B cell (primary cell): Measurements from ENCODE around the gene CAVIN1. TPM values are rescaled to one million over a fixed set of nuclear protein-coding genes. Genes with fewer than 3 reads are reported as not detected.
A peak's percentile ranks its signal among the peaks of the same experiment; 100 is the strongest.

ENCODE experiments used
- ATAC-seq: fragments of 200-7000 bp; cut with Tn5 transposase; one replicate; pipeline ENCODE4 v1.10.0; 2021; ENCODE audit warnings: low read depth, mild to moderate bottlenecking, moderate number of reproducible peaks, moderate library complexity
- CTCF ChIA-PET: fragments of 350-600 bp; sonication (Branson Sonifier 250); formaldehyde crosslinking; loops from one replicate; lab custom pipeline; 2021; ENCODE audit warnings: antibody characterized with exemption, inconsistent platforms; lab: Charles Lee
- POLR2A ChIA-PET: fragments of 350-600 bp; sonication (Branson Sonifier 250); formaldehyde crosslinking; loops from one replicate; lab custom pipeline; 2021; ENCODE audit warnings: antibody characterized with exemption; lab: Charles Lee
- DNase-seq: peaks from one replicate; pipeline ENCODE4 v3.0.0; 2013
- H2AFZ ChIP-seq: 2 replicates; pipeline ENCODE4 v1.6.1; 2012; ENCODE audit warnings: mild to moderate bottlenecking, low read depth, low read length; ENCODE audit not compliant: insufficient read depth, poor library complexity, severe bottlenecking
- H3K27ac ChIP-seq, 2 donors: 1 replicate in 1 of 2; 2 replicates in 1 of 2; pipeline ENCODE4 v1.5.1; 2012 to 2013; ENCODE audit warnings: low read length in 2 of 2, mild to moderate bottlenecking in 2 of 2, moderate library complexity in 1 of 2
- H3K27me3 ChIP-seq, 4 experiments: fragments of 200-600 bp in 1 of 4; sonication (generic) in 1 of 4; replicated peaks in 1 of 4; 1 replicate in 2 of 4; 2 replicates in 2 of 4; pipeline versions ENCODE4 v1.6.1 to v1.7.0; 2013 to 2016; ENCODE audit warnings: low read length in 3 of 4, mild to moderate bottlenecking in 2 of 4, mixed read lengths in 1 of 4, moderate library complexity in 1 of 4; ENCODE audit not compliant: insufficient read depth in 4 of 4, control insufficient read depth in 3 of 4; ENCODE audit errors: control extremely low read depth in 1 of 4
- H3K36me3 ChIP-seq, 2 experiments: replicated peaks in 1 of 2; 1 replicate in 1 of 2; 2 replicates in 1 of 2; pipeline versions ENCODE4 v1.6.1 to v1.7.1; 2013; ENCODE audit warnings: low read length in 1 of 2; ENCODE audit not compliant: insufficient read depth in 2 of 2, control insufficient read depth in 1 of 2; ENCODE audit errors: control extremely low read depth in 1 of 2, extremely low read depth in 1 of 2
- H3K4me1 ChIP-seq, 2 donors: fragments of 200-600 bp in 1 of 2; sonication (generic) in 1 of 2; 1 replicate in 1 of 2; 2 replicates in 1 of 2; pipeline versions ENCODE4 v1.5.1 to v1.6.1; 2013 to 2017; ENCODE audit warnings: low read length in 2 of 2; ENCODE audit not compliant: control insufficient read depth in 2 of 2, insufficient read depth in 2 of 2
- H3K4me2 ChIP-seq: replicated peaks from 2 replicates; pipeline ENCODE3; 2012; ENCODE audit warnings: mild to moderate bottlenecking, low read depth, low read length; ENCODE audit not compliant: poor library complexity, severe bottlenecking
- H3K4me3 ChIP-seq, 5 experiments: fragments of 200-600 bp in 1 of 5; sonication (generic) in 1 of 5; 1 replicate in 3 of 5; 2 replicates in 2 of 5; pipeline versions ENCODE4 v1.5.1 to v1.7.0; 2011 to 2016; ENCODE audit warnings: low read length in 4 of 5, mild to moderate bottlenecking in 4 of 5, low read depth in 2 of 5, control low read depth in 1 of 5, moderate library complexity in 1 of 5; ENCODE audit not compliant: insufficient read depth in 1 of 5; ENCODE audit errors: control extremely low read depth in 1 of 5, extremely low read depth in 1 of 5
- H3K79me2 ChIP-seq: fragments of 200-600 bp; sonication (generic); one replicate; pipeline ENCODE4 v1.6.0; 2016; ENCODE audit warnings: low read length; ENCODE audit not compliant: control insufficient read depth, insufficient read depth
- H3K9ac ChIP-seq: fragments of 200-600 bp; sonication (generic); 2 replicates; pipeline ENCODE4 v1.6.1; 2017; ENCODE audit warnings: mild to moderate bottlenecking, low read length, moderate library complexity
- H3K9me3 ChIP-seq, 3 donors: one replicate each; pipeline versions ENCODE4 v1.6.1 to v1.7.1; 2013; ENCODE audit warnings: low read length in 2 of 3; ENCODE audit not compliant: control insufficient read depth in 2 of 3, insufficient read depth in 1 of 3; ENCODE audit errors: control extremely low read depth in 1 of 3
- H4K20me1 ChIP-seq: 2 replicates; pipeline ENCODE4 v1.6.0; 2012; ENCODE audit warnings: mild to moderate bottlenecking, low read length; ENCODE audit not compliant: insufficient read depth, control insufficient read depth, poor library complexity, severe bottlenecking
- H3K27ac Mint-ChIP-seq: one replicate; pipeline ENCODE4 v1.8.0; 2021; ENCODE audit warnings: mixed read lengths
- H3K27me3 Mint-ChIP-seq: one replicate; pipeline ENCODE4 v1.8.0; 2021; ENCODE audit warnings: mixed read lengths
- H3K4me1 Mint-ChIP-seq: one replicate; pipeline ENCODE4 v1.8.0; 2021; ENCODE audit warnings: mixed read lengths
- H3K4me3 Mint-ChIP-seq: one replicate; pipeline ENCODE4 v1.8.0; 2021; ENCODE audit warnings: mixed read lengths
- H3K9me3 Mint-ChIP-seq: one replicate; pipeline ENCODE4 v1.8.0; 2022; ENCODE audit warnings: mixed read lengths; ENCODE audit not compliant: insufficient read depth
- CTCF ChIP-seq: fragments of 200-600 bp; IDR thresholded peaks from one replicate; pipeline ENCODE4 v1.8.0; 2022; ENCODE audit warnings: antibody characterized with exemption, mild to moderate bottlenecking
- EZH2 ChIP-seq: IDR thresholded peaks from 2 replicates; pipeline ENCODE4 v1.6.1; 2012; ENCODE audit warnings: borderline replicate concordance, low read depth, mild to moderate bottlenecking, moderate library complexity, low read length; ENCODE audit not compliant: insufficient read depth, poor library complexity, severe bottlenecking
- WGBS: methylation state at CpG from one replicate; pipeline ENCODE4 v1.1.5; 2013; ENCODE audit warnings: missing lambda C conversion rate; ENCODE audit not compliant: insufficient coverage; 5-methylcytosine and 5-hydroxymethylcytosine counted together
- intact Hi-C: fragments of 100-400 bp; cut with micrococcal nuclease; formaldehyde crosslinking; loops from one replicate; pipeline ENCODE4 v1.10.0; 2022
- polyA plus RNA-seq: library from polyadenylated mRNA; depleted of rRNA; stranded (reverse); fragments of >200 nt; gene quantifications from 2 replicates; pipeline ENCODE4 v1.2.3, GENCODE V29; 2012
- total RNA-seq, 2 donors: library from RNA; stranded (reverse); fragments of 120-200 nt in 1 of 2; gene quantifications; 1 replicate in 1 of 2; 2 replicates in 1 of 2; pipeline versions ENCODE4 v1.2.3 to v1.2.4, GENCODE V29; 2013 to 2022

CAVIN1 gene
- total and polyA plus RNA-seq, 2 donors (not counting 1 experiment from before 2014, with no cell fraction given), result not detected

- Mint-ChIP-seq H3K4me1 (peaks cover 25% of the 10 kb centered on the region), H3K9me3 (no peaks in the 10 kb centered on the region), H3K27me3 (peaks cover 39% of the 10 kb centered on the region), H3K4me3 (no peak overlapping the region), H3K27ac (no peak overlapping the region)
- H3K4me3 ChIP-seq, result no peak overlapping the region
- DNase-seq (no peak), ATAC-seq (no peak)
- CTCF ChIA-PET, result interaction anchor here (1.1 to 1.4 kb wide), 2 partner anchors 95 to 109 kb away, joined by 3 read pairs; no protein-coding TSS in a partner anchor
- no peaks in the 10 kb centered on the region for H3K36me3 ChIP-seq
- intact Hi-C loops, result no loop called here
- no CpG with 5 or more reads among the region's 4 CpGs for WGBS
- no peaks in the 10 kb centered on the region for H3K79me2 ChIP-seq
- no peaks in the 10 kb centered on the region for H4K20me1 ChIP-seq
- peaks cover 0 to 13% (median 0%) of the 10 kb centered on the region in 3 donors for H3K9me3 ChIP-seq
- peaks cover 27 to 28% of the 10 kb centered on the region in 2 donors for H3K4me1 ChIP-seq
- H3K27me3 ChIP-seq, result peaks cover 0 to 54% (median 27%) of the 10 kb centered on the region in 4 experiments
- H2AFZ ChIP-seq, result no peak overlapping the region
- H3K9ac ChIP-seq, result no peak overlapping the region
- H3K4me2 ChIP-seq, result no peak overlapping the region
- no peak overlapping the region for H3K27ac ChIP-seq
- POLR2A ChIA-PET, result no interaction called here
- TF ChIP-seq EZH2 (no peak), CTCF (no peak)
These were observed 2.0 kb upstream of the CAVIN1 start for GRCh38 chr17:42424991-42425610.

- Histone ChIP-seq H2AFZ (no peak overlapping the region), H4K20me1 (no peaks in the 10 kb centered on the region), H3K9me3 (peaks cover 0 to 13% (median 0%) of the 10 kb centered on the region in 3 donors), H3K4me1 (peaks cover 27 to 28% of the 10 kb centered on the region in 2 donors), H3K27me3 (peaks cover 0 to 54% (median 27%) of the 10 kb centered on the region in 4 experiments), H3K4me2 (peak overlapping the region; percentile 86), H3K36me3 (no peaks in the 10 kb centered on the region), H3K27ac (no peak overlapping the region), H3K79me2 (no peaks in the 10 kb centered on the region), H3K9ac (no peak overlapping the region), H3K4me3 (no peak overlapping the region)
- TF ChIP-seq CTCF (no peak), EZH2 (no peak)
- Mint-ChIP-seq H3K4me3 (no peak overlapping the region), H3K9me3 (no peaks in the 10 kb centered on the region), H3K27ac (no peak overlapping the region), H3K27me3 (peaks cover 45% of the 10 kb centered on the region), H3K4me1 (peaks cover 25% of the 10 kb centered on the region)
- ChIA-PET POLR2A (no interaction called here), CTCF (interaction anchor here (0.5 to 1.8 kb wide), 10 partner anchors 18 to 154 kb away, joined by 3 to 4 read pairs (median 3); no protein-coding TSS in a partner anchor)
- ATAC-seq, result no peak
- no peak for DNase-seq
- intact Hi-C loops, result no loop called here
- WGBS, result 66% methylated on average over 5 of the region's 11 CpGs
These were observed 710 bp upstream of the CAVIN1 start for GRCh38 chr17:42423766-42424165.
